GM12891 (cell line): ENCODE measurements around the gene TRRAP.

Experiments
- POLR2A ChIP-seq: IDR thresholded peaks from 2 replicates; pipeline ENCODE4 v1.6.1; 2011; ENCODE audit warnings: low read depth, low read length, control low read depth
- POLR2AphosphoS5 ChIP-seq: IDR thresholded peaks from 2 replicates; pipeline ENCODE4 v1.6.1; 2011; ENCODE audit warnings: low read depth, low read length, control low read depth

GRCh38 chr7:98981701-98982100, 103.4 kb downstream of the TRRAP start:
- TF ChIP-seq POLR2A (no peak), POLR2AphosphoS5 (no peak)
